ENCODE measurements around the gene TCF7L1. TPM values are rescaled to one million over a fixed set of nuclear protein-coding genes. Genes with fewer than 3 reads are reported as not detected.
"Not testable (repeated sequence)": the region's sequence is repeated elsewhere in the genome, so short reads cannot be mapped to it uniquely, and the experiment has no call there.

TCF7L1 gene
- total RNA-seq, 4 donors from 2014 or later = 0.26 to 37.1 (median 5.4) TPM

GRCh38 chr2:85318222-85319074, 185.3 kb downstream of the TCF7L1 start:
- no peaks in the 10 kb centered on the region for H3K9me3 ChIP-seq
- H3K36me3 ChIP-seq = no peaks in the 10 kb centered on the region
- no peak overlapping the region for H3K27ac ChIP-seq
- no peaks in the 10 kb centered on the region for H3K27me3 ChIP-seq
- no peak for DNase-seq
- no peak for TF ChIP-seq CTCF (IDR thresholded peaks at IDR 0.05)
- TF ChIP-seq POLR2A (IDR thresholded peaks at IDR 0.05) = no peak
- no peak overlapping the region for H3K4me3 ChIP-seq
- no peaks in the 10 kb centered on the region for H3K4me1 ChIP-seq
- intact Hi-C loops (cut with DNase I; ENCODE audit: low total_unique reads) = no loop called here

GRCh38 chr2:85319796-85320195, 186.6 kb downstream of the TCF7L1 start:
- intact Hi-C loops (cut with DNase I; ENCODE audit: low total_unique reads) = no loop called here
- DNase-seq = no peak
- Histone ChIP-seq H3K27me3 (no peaks in the 10 kb centered on the region), H3K9me3 (no peaks in the 10 kb centered on the region), H3K27ac (no peak overlapping the region), H3K36me3 (no peaks in the 10 kb centered on the region), H3K4me1 (no peaks in the 10 kb centered on the region), H3K4me3 (no peak overlapping the region)
- TF ChIP-seq POLR2A (IDR thresholded peaks at IDR 0.05) = no peak
- TF ChIP-seq CTCF (IDR thresholded peaks at IDR 0.05) = no peak

- TF ChIP-seq CTCF (IDR thresholded peaks at IDR 0.05) = no peak
- TF ChIP-seq POLR2A (IDR thresholded peaks at IDR 0.05) = no peak
- DNase-seq = no peak
- H3K27ac ChIP-seq = no peak overlapping the region
- no peak overlapping the region for H3K4me3 ChIP-seq
- intact Hi-C loops (cut with DNase I; ENCODE audit: low total_unique reads) = no loop called here
- no peaks in the 10 kb centered on the region for H3K36me3 ChIP-seq
- H3K27me3 ChIP-seq = no peaks in the 10 kb centered on the region
- H3K9me3 ChIP-seq = no peaks in the 10 kb centered on the region
- no peaks in the 10 kb centered on the region for H3K4me1 ChIP-seq
Measured at GRCh38 chr2:85323351-85323987, 190.3 kb downstream of the TCF7L1 start.

GRCh38 chr2:85323988-85324367, 190.8 kb downstream of the TCF7L1 start:
- intact Hi-C loops (cut with DNase I; ENCODE audit: low total_unique reads) = not testable (repeated sequence)

GRCh38 chr2:85324639-85325465, 191.7 kb downstream of the TCF7L1 start:
- TF ChIP-seq POLR2A (IDR thresholded peaks at IDR 0.05) = no peak
- TF ChIP-seq CTCF (IDR thresholded peaks at IDR 0.05) = no peak
- DNase-seq = no peak
- H3K4me3 ChIP-seq = peak overlapping the region in 1 of 2 donors; percentile 60
- H3K27ac ChIP-seq = no peak overlapping the region
- intact Hi-C loops (cut with DNase I; ENCODE audit: low total_unique reads) = no loop called here
- H3K4me1 ChIP-seq = no peaks in the 10 kb centered on the region
- no peaks in the 10 kb centered on the region for H3K36me3 ChIP-seq
- H3K27me3 ChIP-seq = no peaks in the 10 kb centered on the region
- H3K9me3 ChIP-seq = no peaks in the 10 kb centered on the region

More at GRCh38 chr2:85323988-85324367, 190.8 kb downstream of the TCF7L1 start:
- DNase-seq, H3K27ac ChIP-seq, H3K9me3 ChIP-seq, H3K36me3 ChIP-seq, H3K4me1 ChIP-seq, H3K4me3 ChIP-seq, H3K27me3 ChIP-seq: not testable (repeated sequence)

All from uterus (tissue), 4 donors.